Caco-2 (cell line): Measurements from ENCODE around the gene FOXQ1. TPM values are rescaled to one million over a fixed set of nuclear protein-coding genes. Genes with fewer than 3 reads are reported as not detected.

Experiments used
- BruUV-seq: library from RNA; stranded (reverse); fragments of 400-500 nt; replicated peaks from 2 replicates; lab custom pipeline; 2021; lab: Mats Ljungman, UMichigan
- CTCF ChIA-PET: fragments of 300-600 bp; sonication (Branson Sonifier 250); formaldehyde crosslinking; loops from one replicate; lab custom pipeline; 2022; ENCODE audit warnings: antibody characterized with exemption; lab: Charles Lee
- POLR2A ChIA-PET: fragments of 300-600 bp; sonication (Branson Sonifier 250); formaldehyde crosslinking; loops from one replicate; lab custom pipeline; 2022; ENCODE audit warnings: antibody characterized with exemption; lab: Charles Lee
- DNase-seq, 2 experiments: peaks; one replicate each; pipeline versions ENCODE4 v3.0.0 to v3.0.0-alpha.2; 2020 to 2022
- H3K27me3 ChIP-seq: replicated peaks from 2 replicates; pipeline ENCODE4 v1.6.0; 2011; ENCODE audit warnings: low read length; ENCODE audit not compliant: control insufficient read depth, insufficient read depth
- H3K36me3 ChIP-seq: 2 replicates; pipeline ENCODE4 v1.5.1; 2011; ENCODE audit warnings: low read length; ENCODE audit not compliant: control insufficient read depth, insufficient read depth
- H3K4me1 ChIP-seq: fragments of 250-450 bp; sonication (Bioruptor Pico); 2 replicates; pipeline ENCODE4 v1.5.1; 2020; ENCODE audit warnings: mild to moderate bottlenecking
- H3K4me3 ChIP-seq: 2 replicates; pipeline ENCODE4 v1.5.1; 2011; ENCODE audit warnings: low read depth, mild to moderate bottlenecking, control low read depth, low read length
- H3K9me3 ChIP-seq: fragments of 250-450 bp; sonication (Bioruptor Pico); 2 replicates; pipeline ENCODE4 v1.5.1; 2020; ENCODE audit warnings: mild to moderate bottlenecking, moderate library complexity
- H3K27ac Mint-ChIP-seq: one replicate; pipeline ENCODE4 v1.8.0; 2022; ENCODE audit warnings: mixed read lengths; ENCODE audit not compliant: unreplicated experiment
- H3K27me3 Mint-ChIP-seq: one replicate; pipeline ENCODE4 v1.8.0; 2022; ENCODE audit warnings: mixed read lengths; ENCODE audit not compliant: insufficient read depth, unreplicated experiment
- H3K36me3 Mint-ChIP-seq: one replicate; pipeline ENCODE4 v1.8.0; 2022; ENCODE audit warnings: mild to moderate bottlenecking, mixed read lengths; ENCODE audit not compliant: insufficient read depth, unreplicated experiment
- H3K4me1 Mint-ChIP-seq: one replicate; pipeline ENCODE4 v1.8.0; 2022; ENCODE audit warnings: low read depth, mixed read lengths; ENCODE audit not compliant: unreplicated experiment
- H3K4me3 Mint-ChIP-seq: one replicate; pipeline ENCODE4 v1.8.0; 2022; ENCODE audit warnings: mild to moderate bottlenecking, moderate library complexity, mixed read lengths; ENCODE audit not compliant: unreplicated experiment
- H3K9me3 Mint-ChIP-seq: one replicate; pipeline ENCODE4 v1.8.0; 2022; ENCODE audit warnings: mixed read lengths; ENCODE audit not compliant: unreplicated experiment
- intact Hi-C: fragments of 100-400 bp; cut with micrococcal nuclease; formaldehyde crosslinking; loops from one replicate; pipeline ENCODE4 v1.10.0; 2022; ENCODE audit not compliant: unreplicated experiment
- total RNA-seq: library from RNA; stranded (reverse); gene quantifications from 2 replicates; pipeline ENCODE4 v1.2.3, GENCODE V29; 2022
- TF ChIP-seq, protein P1 (sequence below), 2 experiments: fragments of 200-600 bp in 1 of 2; IDR thresholded peaks; 1 replicate in 1 of 2; 2 replicates in 1 of 2; pipeline versions ENCODE4 v1.5.1 to v1.8.0; 2011 to 2022; ENCODE audit warnings: antibody characterized with exemption in 1 of 2, control low read depth in 1 of 2, inconsistent platforms in 1 of 2, low read depth in 1 of 2, low read length in 1 of 2, mild to moderate bottlenecking in 1 of 2, moderate library complexity in 1 of 2; ENCODE audit not compliant: insufficient read depth in 1 of 2, severe bottlenecking in 1 of 2, unreplicated experiment in 1 of 2

The FOXQ1 gene
- total RNA-seq, 1 experiment from 2014 or later = 191 TPM

DNA sequence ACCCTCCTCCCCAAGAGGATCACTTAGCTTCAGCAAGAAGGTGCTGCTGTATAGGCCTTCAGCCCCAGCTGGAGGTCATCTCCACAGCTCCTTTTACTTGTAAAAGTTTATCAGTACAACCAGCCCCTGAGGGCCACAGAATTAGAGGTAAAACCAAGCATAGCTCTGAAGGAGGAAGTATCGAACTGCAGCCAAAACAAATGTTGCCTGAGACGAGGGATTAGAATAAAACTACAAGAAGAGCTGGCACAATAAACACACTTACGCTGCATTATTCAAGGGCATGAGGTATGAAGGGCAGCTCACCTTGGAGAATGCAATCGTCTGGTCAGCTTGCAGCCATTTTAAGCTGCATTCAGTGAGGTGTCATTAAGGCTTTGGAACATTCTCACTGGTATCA is 21.1 kb upstream of the FOXQ1 start:
- CTCF ChIA-PET = interaction anchor here (0.8 kb wide), 1 partner anchor 20 kb away, joined by 3 read pairs; no protein-coding TSS in a partner anchor
- intact Hi-C loops = no loop called here
- H3K36me3 Mint-ChIP-seq = no peaks in the 10 kb centered on the region
- no peaks in the 10 kb centered on the region for H3K27me3 Mint-ChIP-seq
- H3K4me3 Mint-ChIP-seq = no peak overlapping the region
- peaks cover 8% of the 10 kb centered on the region for H3K4me1 Mint-ChIP-seq
- H3K4me1 ChIP-seq = peaks cover 4% of the 10 kb centered on the region; the same call in 1 of the 2 replicates
- TF ChIP-seq, protein P1, sequence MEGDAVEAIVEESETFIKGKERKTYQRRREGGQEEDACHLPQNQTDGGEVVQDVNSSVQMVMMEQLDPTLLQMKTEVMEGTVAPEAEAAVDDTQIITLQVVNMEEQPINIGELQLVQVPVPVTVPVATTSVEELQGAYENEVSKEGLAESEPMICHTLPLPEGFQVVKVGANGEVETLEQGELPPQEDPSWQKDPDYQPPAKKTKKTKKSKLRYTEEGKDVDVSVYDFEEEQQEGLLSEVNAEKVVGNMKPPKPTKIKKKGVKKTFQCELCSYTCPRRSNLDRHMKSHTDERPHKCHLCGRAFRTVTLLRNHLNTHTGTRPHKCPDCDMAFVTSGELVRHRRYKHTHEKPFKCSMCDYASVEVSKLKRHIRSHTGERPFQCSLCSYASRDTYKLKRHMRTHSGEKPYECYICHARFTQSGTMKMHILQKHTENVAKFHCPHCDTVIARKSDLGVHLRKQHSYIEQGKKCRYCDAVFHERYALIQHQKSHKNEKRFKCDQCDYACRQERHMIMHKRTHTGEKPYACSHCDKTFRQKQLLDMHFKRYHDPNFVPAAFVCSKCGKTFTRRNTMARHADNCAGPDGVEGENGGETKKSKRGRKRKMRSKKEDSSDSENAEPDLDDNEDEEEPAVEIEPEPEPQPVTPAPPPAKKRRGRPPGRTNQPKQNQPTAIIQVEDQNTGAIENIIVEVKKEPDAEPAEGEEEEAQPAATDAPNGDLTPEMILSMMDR (IDR thresholded peaks at IDR 0.05; ENCODE audit: insufficient read depth in 1 of 2, low read depth in 1 of 2, low read length in 1 of 2, severe bottlenecking in 1 of 2, unreplicated experiment in 1 of 2) = no peak
- no peaks in the 10 kb centered on the region for H3K9me3 Mint-ChIP-seq
- H3K27me3 ChIP-seq = no peaks in the 10 kb centered on the region
- POLR2A ChIA-PET = interaction anchor here (0.6 kb wide), 1 partner anchor 10 kb away, joined by 12 read pairs; no protein-coding TSS in a partner anchor
- DNase-seq = no peak
- no peaks in the 10 kb centered on the region; the same call in 1 of the 2 replicates for H3K36me3 ChIP-seq
- H3K27ac Mint-ChIP-seq = no peak overlapping the region
- H3K4me3 ChIP-seq = no peak overlapping the region
- BruUV-seq = no TSS peak
- no peaks in the 10 kb centered on the region for H3K9me3 ChIP-seq

DNA sequence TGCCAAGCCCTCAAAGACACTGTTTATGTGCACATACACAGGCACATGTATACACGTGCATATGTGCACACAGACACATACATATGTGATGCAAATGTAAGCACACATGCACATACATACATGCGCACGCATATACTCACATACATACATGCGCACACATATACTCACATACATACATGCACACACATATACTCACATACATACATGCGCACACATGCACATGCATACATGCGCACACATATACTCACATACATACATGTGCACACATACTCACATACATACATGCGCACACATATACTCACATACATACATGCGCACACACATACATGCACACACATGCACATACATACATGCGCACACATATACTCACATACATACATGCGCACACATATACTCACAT is 20.5 kb upstream of the FOXQ1 start:
- H3K36me3 ChIP-seq = no peaks in the 10 kb centered on the region; the same call in 1 of the 2 replicates
- Mint-ChIP-seq H3K36me3 (no peaks in the 10 kb centered on the region), H3K27ac (no peak overlapping the region), H3K9me3 (no peaks in the 10 kb centered on the region), H3K4me3 (no peak overlapping the region), H3K4me1 (peaks cover 14% of the 10 kb centered on the region), H3K27me3 (no peaks in the 10 kb centered on the region)
- BruUV-seq = no TSS peak
- peaks cover 10% of the 10 kb centered on the region for H3K4me1 ChIP-seq
- TF ChIP-seq, protein P1 (IDR thresholded peaks at IDR 0.05; ENCODE audit: insufficient read depth in 1 of 2, low read depth in 1 of 2, low read length in 1 of 2, severe bottlenecking in 1 of 2, unreplicated experiment in 1 of 2) = no peak
- POLR2A ChIA-PET = interaction anchor here (0.6 kb wide), 1 partner anchor 9 kb away, joined by 12 read pairs; no protein-coding TSS in a partner anchor
- no peaks in the 10 kb centered on the region for H3K9me3 ChIP-seq
- no peaks in the 10 kb centered on the region for H3K27me3 ChIP-seq
- no peak for DNase-seq
- intact Hi-C loops = no loop called here
- CTCF ChIA-PET = no interaction called here
- H3K4me3 ChIP-seq = no peak overlapping the region

DNA sequence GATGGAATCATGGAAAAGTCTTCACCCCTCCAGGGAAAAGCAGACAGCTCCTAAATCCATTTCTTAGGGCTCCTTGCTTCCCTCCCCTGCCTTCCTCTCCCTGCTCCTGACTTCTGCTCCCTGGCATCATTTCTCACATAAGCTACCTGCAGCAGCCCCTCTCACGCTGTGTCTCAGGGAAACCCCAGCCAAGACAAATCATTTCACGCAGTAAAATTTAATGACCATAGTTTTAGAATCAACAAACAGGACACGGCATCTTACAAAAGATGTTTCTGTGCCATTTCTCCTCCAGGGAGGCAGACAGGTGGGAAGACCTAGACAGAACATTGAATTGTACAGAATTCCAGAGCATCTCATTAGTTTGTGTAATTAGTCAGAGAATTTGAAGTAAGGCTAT is 16.5 kb upstream of the FOXQ1 start:
- intact Hi-C loops = no loop called here
- no peak overlapping the region for H3K4me3 Mint-ChIP-seq
- CTCF ChIA-PET = interaction anchor here (0.6 kb wide), 1 partner anchor 12 kb away, joined by 3 read pairs; no protein-coding TSS in a partner anchor
- H3K27me3 Mint-ChIP-seq = no peaks in the 10 kb centered on the region
- H3K36me3 Mint-ChIP-seq = peaks cover 5% of the 10 kb centered on the region
- DNase-seq = no peak
- Histone ChIP-seq H3K4me1 (peaks cover 25% of the 10 kb centered on the region), H3K27me3 (no peaks in the 10 kb centered on the region), H3K36me3 (no peaks in the 10 kb centered on the region), H3K9me3 (no peaks in the 10 kb centered on the region), H3K4me3 (no peak overlapping the region)
- H3K4me1 Mint-ChIP-seq = peaks cover 28% of the 10 kb centered on the region
- peaks cover 13% of the 10 kb centered on the region for H3K9me3 Mint-ChIP-seq
- BruUV-seq = no TSS peak
- POLR2A ChIA-PET = interaction anchor here (1.5 kb wide), 1 partner anchor 16 kb away, joined by 6 read pairs; the partner anchor contains the start of gene FOXQ1
- peak overlapping the region; percentile 80 for H3K27ac Mint-ChIP-seq
- TF ChIP-seq, protein P1 (IDR thresholded peaks at IDR 0.05; ENCODE audit: insufficient read depth in 1 of 2, low read depth in 1 of 2, low read length in 1 of 2, severe bottlenecking in 1 of 2, unreplicated experiment in 1 of 2) = no peak
